NCI-H128 (cell line): ENCODE measurements around the gene CDC14A.
"Not testable (repeated sequence)": the region's sequence is repeated elsewhere in the genome, so short reads cannot be mapped to it uniquely, and the experiment has no call there.

ENCODE experiments used
- DNase-seq: peaks from one replicate; lab custom pipeline; 2025; ENCODE audit not compliant: unreplicated experiment; lab: John Stamatoyannopoulos, UW

The CDC14A gene

GRCh38 chr1:100400404-100400803 lies 48.1 kb downstream of the CDC14A start:
- no peak for DNase-seq

DNA sequence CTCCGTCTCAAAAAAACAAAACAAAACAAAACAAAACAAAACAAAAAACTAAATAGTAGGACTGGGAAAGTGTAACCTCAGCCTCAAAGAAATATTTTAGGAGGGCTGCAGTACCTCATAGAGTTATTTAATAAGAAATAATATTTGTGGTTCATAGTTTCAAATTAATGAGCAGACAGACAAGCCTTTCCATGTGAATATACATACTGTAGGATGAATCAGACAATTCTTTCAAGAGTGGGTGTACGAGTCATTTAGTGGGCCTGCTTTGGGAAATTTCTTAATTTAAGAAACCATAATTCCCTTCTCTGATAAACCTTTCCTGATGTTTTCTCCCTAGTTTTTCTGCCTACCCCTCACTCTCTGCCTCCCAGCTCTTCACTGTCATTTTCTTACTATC lies 52.5 kb downstream of the CDC14A start:
- DNase-seq: no peak

DNA sequence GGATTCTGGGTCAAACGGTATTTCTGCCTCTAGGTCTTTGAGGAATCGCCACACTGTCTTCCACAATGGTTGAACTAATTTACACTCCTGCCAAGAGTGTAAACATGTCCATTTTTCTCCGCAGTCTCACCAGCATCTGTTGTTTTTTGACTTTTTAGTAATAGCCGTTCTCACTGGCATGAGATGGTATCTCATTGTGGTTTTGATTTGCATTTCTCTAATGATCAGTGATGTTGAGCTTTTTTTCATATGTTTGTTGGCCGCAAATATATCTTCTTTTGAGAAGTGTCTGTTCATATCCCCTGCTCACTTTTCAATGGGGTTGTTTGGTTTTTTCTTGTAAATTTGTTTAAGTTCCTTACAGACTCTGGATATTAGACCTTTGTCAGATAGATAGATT lies 53.6 kb downstream of the CDC14A start:
- DNase-seq: not testable (repeated sequence)

GRCh38 chr1:100407390-100407789 lies 55.1 kb downstream of the CDC14A start:
- not testable (repeated sequence) for DNase-seq

- no peak for DNase-seq
Measured at GRCh38 chr1:100411019-100411418, 58.7 kb downstream of the CDC14A start.

DNA sequence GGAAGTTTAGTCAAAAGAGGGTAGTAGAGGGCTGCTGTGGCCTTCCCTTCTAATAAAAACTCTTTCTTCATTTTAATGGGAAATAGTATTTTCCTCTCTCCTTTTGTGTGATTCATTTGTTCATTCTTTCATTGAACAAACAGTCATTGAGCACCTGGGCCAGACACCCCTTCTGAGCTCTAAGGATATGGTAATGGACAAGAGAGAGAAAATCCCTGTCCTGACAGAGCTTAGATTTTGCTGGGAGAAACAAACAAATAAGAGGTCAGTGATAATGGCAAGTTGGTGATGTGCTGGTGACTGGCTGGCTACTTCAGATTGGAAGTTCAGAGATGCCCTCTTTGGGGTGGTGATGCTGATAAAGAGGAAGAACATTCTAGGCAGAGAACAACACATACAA lies 59.3 kb downstream of the CDC14A start:
- DNase-seq: no peak

GRCh38 chr1:100413035-100413434 lies 60.7 kb downstream of the CDC14A start:
- DNase-seq: no peak

GRCh38 chr1:100414693-100415497 lies 62.6 kb downstream of the CDC14A start:
- DNase-seq: no peak

- DNase-seq: no peak
Measured at GRCh38 chr1:100415498-100415778, 63.1 kb downstream of the CDC14A start.

DNA sequence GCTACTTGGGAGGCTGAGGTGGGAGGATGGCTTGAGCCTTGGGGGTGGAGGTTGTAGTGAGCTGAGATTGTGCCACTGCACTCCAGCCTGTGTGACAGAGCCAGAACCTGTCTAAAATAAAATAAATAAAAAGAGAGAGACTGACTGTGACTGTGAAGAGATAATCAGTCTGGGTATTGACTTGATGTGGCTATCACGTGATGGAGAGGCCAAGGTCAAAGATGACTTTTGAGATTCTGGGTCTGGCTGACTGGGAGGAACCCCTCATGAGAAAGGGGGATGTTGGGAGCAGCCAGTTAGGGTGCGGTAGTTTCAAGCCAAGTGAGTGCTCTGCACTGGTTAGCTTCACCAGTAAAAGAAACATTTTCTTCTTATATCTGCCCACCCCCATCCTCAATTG lies 66.8 kb downstream of the CDC14A start:
- no peak for DNase-seq

GRCh38 chr1:100422065-100422464 lies 69.8 kb downstream of the CDC14A start:
- no peak for DNase-seq

- no peak for DNase-seq
Measured at GRCh38 chr1:100423832-100424337, 71.6 kb downstream of the CDC14A start.

GRCh38 chr1:100428160-100428559 lies 75.9 kb downstream of the CDC14A start:
- DNase-seq: no peak

GRCh38 chr1:100430325-100430756 lies 78.0 kb downstream of the CDC14A start:
- DNase-seq: no peak

GRCh38 chr1:100431954-100432353 lies 79.6 kb downstream of the CDC14A start:
- DNase-seq: no peak

GRCh38 chr1:100433563-100433962 lies 81.3 kb downstream of the CDC14A start:
- DNase-seq: no peak

- DNase-seq: no peak
Measured at GRCh38 chr1:100434831-100435230, 82.5 kb downstream of the CDC14A start.

DNA sequence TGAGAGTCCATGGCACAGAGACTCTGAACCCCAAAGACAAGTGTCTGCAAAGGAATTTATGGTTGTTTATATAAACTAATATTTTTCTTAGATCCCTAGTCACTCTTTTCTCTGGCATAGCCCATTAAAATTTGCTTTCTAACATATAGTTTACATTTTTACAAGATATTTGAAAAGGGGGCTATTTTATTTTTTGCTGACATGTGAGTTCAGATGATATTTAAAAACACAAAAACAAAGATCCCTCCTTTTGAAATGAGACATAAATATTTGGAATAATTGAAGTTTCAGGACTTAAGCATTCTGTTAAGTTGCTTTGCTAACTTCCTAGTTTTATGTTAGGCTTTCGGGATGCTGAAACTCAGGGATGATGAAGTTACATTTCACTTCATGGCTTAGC lies 86.1 kb downstream of the CDC14A start:
- no peak for DNase-seq

- DNase-seq: no peak
Measured at GRCh38 chr1:100438789-100439188, 86.5 kb downstream of the CDC14A start.

DNA sequence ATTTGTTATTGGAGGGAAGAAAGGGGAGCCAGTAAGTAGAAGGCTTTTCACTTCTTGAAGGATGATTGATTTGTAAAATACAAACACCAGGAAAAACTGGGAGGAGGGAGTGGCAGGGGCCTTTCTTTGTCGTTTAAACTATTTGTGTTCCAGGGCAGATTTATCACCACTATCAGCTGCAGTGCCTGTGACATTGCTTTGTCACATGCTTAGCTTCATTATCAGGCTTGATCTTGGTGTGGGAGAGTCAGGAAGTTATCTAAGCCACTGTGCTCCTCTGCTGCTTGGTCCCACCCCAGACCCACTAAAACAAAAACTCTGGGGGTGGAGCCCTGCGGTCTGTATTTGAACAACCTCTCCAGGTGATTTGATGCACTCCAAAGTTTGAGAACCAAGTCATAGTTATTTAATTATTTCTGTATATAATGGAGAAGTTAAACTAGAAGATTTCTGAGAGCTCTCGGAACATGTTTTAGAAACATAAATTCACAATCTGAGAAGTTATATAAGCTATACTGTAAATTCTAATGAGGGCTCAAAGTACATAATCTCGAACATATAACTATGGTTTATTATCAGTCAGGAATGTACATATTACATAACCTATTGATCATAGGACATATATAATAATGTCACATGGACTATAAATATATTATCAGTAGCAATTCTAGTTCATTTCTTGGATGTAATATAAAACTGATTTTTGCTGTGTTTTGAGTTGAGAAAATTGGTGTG lies 87.9 kb downstream of the CDC14A start:
- DNase-seq: no peak

DNA sequence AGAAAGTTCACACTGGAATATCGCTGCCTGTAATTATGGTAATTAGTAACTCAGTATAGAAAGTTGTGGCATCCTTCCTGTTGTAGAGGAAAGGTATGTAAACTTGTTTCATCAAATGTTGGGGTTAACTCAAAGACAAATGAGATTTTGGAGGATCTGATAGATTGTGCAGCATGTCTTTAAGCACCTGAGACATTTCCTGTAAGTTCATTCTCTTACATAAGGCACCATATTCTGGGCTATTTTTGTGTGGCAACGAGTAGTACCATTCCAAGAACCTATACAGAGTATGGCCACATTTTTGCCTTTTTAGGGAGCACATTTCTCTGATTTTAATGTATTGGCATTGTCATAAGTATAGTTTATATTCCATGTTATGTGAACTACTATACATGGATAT lies 88.8 kb downstream of the CDC14A start:
- no peak for DNase-seq

DNA sequence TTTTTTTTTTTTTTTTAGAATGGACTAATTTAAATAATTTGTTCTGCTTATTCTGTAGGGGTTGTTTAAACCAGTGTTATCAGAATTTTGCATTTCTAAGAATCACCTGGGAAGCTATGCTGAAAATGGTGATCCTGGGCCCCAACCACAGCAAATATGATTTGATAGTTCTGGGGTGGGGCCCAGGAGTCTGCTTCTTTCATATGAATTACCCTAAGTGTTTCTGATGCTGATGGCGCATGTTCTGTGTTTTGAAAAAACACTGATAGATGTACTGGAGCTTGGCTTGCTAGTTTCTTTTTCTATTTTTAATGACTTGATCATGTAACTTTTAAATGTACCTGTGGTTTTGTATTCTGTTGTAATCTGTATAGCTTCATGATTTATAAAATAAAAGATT lies 89.3 kb downstream of the CDC14A start:
- DNase-seq: no peak
